Testis (tissue), 3 donors: ENCODE data around the gene PPP1R26. TPM values are rescaled to one million over a fixed set of nuclear protein-coding genes. Genes with fewer than 3 reads are reported as not detected.

Source experiments
- DNase-seq: peaks from one replicate; pipeline ENCODE4 v3.0.0-alpha.2; 2019
- H3K27ac ChIP-seq, 2 donors: fragments of 200-600 bp; sonication (generic); one replicate each; pipeline ENCODE4 v1.5.1; 2019
- H3K27me3 ChIP-seq: fragments of 200-600 bp; sonication (generic); one replicate; pipeline ENCODE4 v1.5.1; 2019
- H3K36me3 ChIP-seq: fragments of 200-600 bp; sonication (generic); one replicate; pipeline ENCODE4 v1.5.1; 2017; ENCODE audit warnings: low read depth; ENCODE audit errors: missing control alignments
- H3K4me1 ChIP-seq: fragments of 200-600 bp; sonication (generic); one replicate; pipeline ENCODE4 v1.5.1; 2019
- H3K4me3 ChIP-seq, 2 donors: fragments of 200-600 bp; sonication (generic); one replicate each; pipeline ENCODE4 v1.5.1; 2017 to 2019
- H3K9me3 ChIP-seq: fragments of 200-600 bp; sonication (generic); one replicate; pipeline ENCODE4 v1.5.1; 2017
- CTCF ChIP-seq, 3 experiments: fragments of 450-650 bp in 2 of 3; fragments of 200-600 bp in 1 of 3; sonication (generic) in 1 of 3; IDR thresholded peaks; one replicate each; pipeline ENCODE4 v1.5.1; 2016 to 2019; ENCODE audit warnings: antibody characterized with exemption in 3 of 3, mild to moderate bottlenecking in 2 of 3, moderate library complexity in 1 of 3
- POLR2A ChIP-seq: fragments of 450-650 bp; IDR thresholded peaks from one replicate; pipeline ENCODE4 v1.6.1; 2017; ENCODE audit warnings: antibody characterized with exemption, mild to moderate bottlenecking, moderate library complexity
- WGBS, 2 donors: methylation state at CpG; one replicate each; pipeline ENCODE4 v1.1.5; 2018; 5-methylcytosine and 5-hydroxymethylcytosine counted together
- intact Hi-C: fragments of 100-400 bp; cut with DNase I; formaldehyde crosslinking; loops from one replicate; pipeline ENCODE4 v1.15.1; 2023; ENCODE audit warnings: low total_unique reads
- polyA plus RNA-seq: library from polyadenylated mRNA; stranded (reverse); fragments of 350-450 nt; fragmentation: Illumina TruSeq; extraction: RNeasy Lipid Tissue Mini Kit (QIAGEN cat#74804); gene quantifications from one replicate; pipeline ENCODE4 v1.2.3, GENCODE V29; 2014; ENCODE audit warnings: low read depth, low replicate concordance; ENCODE audit not compliant: insufficient read depth
- total RNA-seq, 2 donors: library from RNA; depleted of rRNA; stranded (reverse); fragments of >200 nt; gene quantifications; one replicate each; pipeline ENCODE4 v1.2.3, GENCODE V29; 2016

PPP1R26 gene
- total and polyA plus RNA-seq, 3 donors from 2014 or later = 15.6 to 38.8 (median 33.1) TPM

GRCh38 chr9:135519179-135519971 is 39.8 kb downstream of the PPP1R26 start:
- H3K27ac ChIP-seq = no peak overlapping the region
- no peaks in the 10 kb centered on the region for H3K27me3 ChIP-seq
- TF ChIP-seq CTCF (IDR thresholded peaks at IDR 0.05) = no peak
- H3K4me1 ChIP-seq = no peaks in the 10 kb centered on the region
- H3K9me3 ChIP-seq = no peaks in the 10 kb centered on the region
- WGBS, 2 donors = 93 to 95% methylated on average over 10 of the region's 10 CpGs
- no peaks in the 10 kb centered on the region for H3K36me3 ChIP-seq
- intact Hi-C loops = no loop called here
- DNase-seq = no peak
- no peak overlapping the region for H3K4me3 ChIP-seq

GRCh38 chr9:135520916-135521607 is 41.5 kb downstream of the PPP1R26 start, which contains the start of gene LCN1:
Gene LCN1, plus strand, starts transcription at chr9:135521440. Its CDS starts 58 bp downstream, at chr9:135521498.
- H3K27me3 ChIP-seq = no peaks in the 10 kb centered on the region
- no peak within 1 kb of the TSS for H3K27ac ChIP-seq
- no peaks in the 10 kb centered on the region for H3K36me3 ChIP-seq
- no peaks in the 10 kb centered on the region for H3K9me3 ChIP-seq
- 81 to 86% methylated on average over 10 to 17 of the region's 18 CpGs for WGBS, 2 donors
- no peak within 1 kb of the TSS for H3K4me3 ChIP-seq
- TF ChIP-seq POLR2A (no peak), CTCF (IDR thresholded peaks at IDR 0.05) (no peak)
- H3K4me1 ChIP-seq = no peaks in the 10 kb centered on the region
- no peak for DNase-seq
- intact Hi-C loops = no loop called here

- Histone ChIP-seq H3K4me3 (no peak overlapping the region), H3K27ac (no peak overlapping the region), H3K4me1 (no peaks in the 10 kb centered on the region), H3K9me3 (no peaks in the 10 kb centered on the region), H3K27me3 (no peaks in the 10 kb centered on the region), H3K36me3 (no peaks in the 10 kb centered on the region)
- DNase-seq = no peak
- TF ChIP-seq POLR2A = no peak
- no peak for TF ChIP-seq CTCF (IDR thresholded peaks at IDR 0.05)
- intact Hi-C loops = no loop called here
- WGBS, 2 donors = 83 to 84% methylated on average over 7 to 11 of the region's 11 CpGs
Measured at GRCh38 chr9:135521608-135522095, 42.1 kb downstream of the PPP1R26 start.

- H3K27me3 ChIP-seq = no peaks in the 10 kb centered on the region
- H3K27ac ChIP-seq = no peak overlapping the region
- intact Hi-C loops = no loop called here
- 74 to 85% methylated on average over 11 to 16 of the region's 16 CpGs for WGBS, 2 donors
- no peak overlapping the region for H3K4me3 ChIP-seq
- H3K4me1 ChIP-seq = no peaks in the 10 kb centered on the region
- no peak for DNase-seq
- H3K9me3 ChIP-seq = no peaks in the 10 kb centered on the region
- TF ChIP-seq CTCF (IDR thresholded peaks at IDR 0.05) (no peak), POLR2A (no peak)
- H3K36me3 ChIP-seq = no peaks in the 10 kb centered on the region
Measured at GRCh38 chr9:135522137-135522877, 42.7 kb downstream of the PPP1R26 start.
